Measurements from ENCODE around the gene EFL1. TPM values are rescaled to one million over a fixed set of nuclear protein-coding genes. Genes with fewer than 3 reads are reported as not detected.

Gene EFL1
- total and polyA plus RNA-seq, 11 donors = 3.5 to 19.2 (median 15.6) TPM

GRCh38 chr15:82168757-82169156 is 93.8 kb downstream of the EFL1 start:
- 97 to 100% (median 98%) methylated on average over 2 of the region's 2 CpGs for WGBS, 4 donors
- Histone ChIP-seq H3K4me3 (no peak overlapping the region), H3K27me3 (no peaks in the 10 kb centered on the region), H3K4me1 (peaks cover 0 to 10% (median 0%) of the 10 kb centered on the region in 12 donors), H3K27ac (no peak overlapping the region), H3K36me3 (peaks cover 0 to 4% (median under 1%) of the 10 kb centered on the region in 9 donors), H3K9me3 (no peaks in the 10 kb centered on the region)
- ATAC-seq = no peak
- no peak for TF ChIP-seq POLR2A (IDR thresholded peaks at IDR 0.05)
- TF ChIP-seq, protein P1, sequence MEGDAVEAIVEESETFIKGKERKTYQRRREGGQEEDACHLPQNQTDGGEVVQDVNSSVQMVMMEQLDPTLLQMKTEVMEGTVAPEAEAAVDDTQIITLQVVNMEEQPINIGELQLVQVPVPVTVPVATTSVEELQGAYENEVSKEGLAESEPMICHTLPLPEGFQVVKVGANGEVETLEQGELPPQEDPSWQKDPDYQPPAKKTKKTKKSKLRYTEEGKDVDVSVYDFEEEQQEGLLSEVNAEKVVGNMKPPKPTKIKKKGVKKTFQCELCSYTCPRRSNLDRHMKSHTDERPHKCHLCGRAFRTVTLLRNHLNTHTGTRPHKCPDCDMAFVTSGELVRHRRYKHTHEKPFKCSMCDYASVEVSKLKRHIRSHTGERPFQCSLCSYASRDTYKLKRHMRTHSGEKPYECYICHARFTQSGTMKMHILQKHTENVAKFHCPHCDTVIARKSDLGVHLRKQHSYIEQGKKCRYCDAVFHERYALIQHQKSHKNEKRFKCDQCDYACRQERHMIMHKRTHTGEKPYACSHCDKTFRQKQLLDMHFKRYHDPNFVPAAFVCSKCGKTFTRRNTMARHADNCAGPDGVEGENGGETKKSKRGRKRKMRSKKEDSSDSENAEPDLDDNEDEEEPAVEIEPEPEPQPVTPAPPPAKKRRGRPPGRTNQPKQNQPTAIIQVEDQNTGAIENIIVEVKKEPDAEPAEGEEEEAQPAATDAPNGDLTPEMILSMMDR (IDR thresholded peaks at IDR 0.05) = no peak
- no peak for DNase-seq
- intact Hi-C loops (cut with DNase I) = no loop called here

DNA sequence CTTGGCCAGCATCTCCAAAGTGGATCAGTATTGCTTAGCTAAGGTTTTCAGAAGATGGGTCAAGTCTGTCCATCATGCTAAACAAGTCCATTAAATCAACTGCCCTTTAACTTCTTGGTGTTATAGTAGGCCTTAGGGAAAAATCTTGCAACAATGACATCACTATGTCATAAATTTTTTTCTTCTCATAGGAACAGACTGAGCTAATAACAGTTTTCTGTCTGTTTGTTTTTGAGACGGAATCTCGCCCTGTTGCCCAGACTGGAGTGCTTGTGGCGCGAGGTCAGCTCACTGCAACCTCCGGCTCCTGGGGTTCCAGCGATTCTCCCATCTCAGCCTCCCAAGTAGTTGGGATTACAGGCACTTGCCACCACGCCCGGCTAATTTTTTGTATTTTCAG is 94.2 kb downstream of the EFL1 start:
- Histone ChIP-seq H3K27ac (no peak overlapping the region), H3K27me3 (no peaks in the 10 kb centered on the region), H3K4me1 (peaks cover 0 to 10% (median 0%) of the 10 kb centered on the region in 12 donors), H3K36me3 (peaks cover 0 to 9% (median 4%) of the 10 kb centered on the region in 9 donors), H3K9me3 (no peaks in the 10 kb centered on the region), H3K4me3 (no peak overlapping the region)
- WGBS, 4 donors = 88 to 97% (median 97%) methylated on average over 8 of the region's 8 CpGs
- ATAC-seq (no peak), DNase-seq (no peak)
- intact Hi-C loops (cut with DNase I) = no loop called here
- no peak for TF ChIP-seq POLR2A (IDR thresholded peaks at IDR 0.05)
- TF ChIP-seq, protein P1 (IDR thresholded peaks at IDR 0.05) = no peak

DNA sequence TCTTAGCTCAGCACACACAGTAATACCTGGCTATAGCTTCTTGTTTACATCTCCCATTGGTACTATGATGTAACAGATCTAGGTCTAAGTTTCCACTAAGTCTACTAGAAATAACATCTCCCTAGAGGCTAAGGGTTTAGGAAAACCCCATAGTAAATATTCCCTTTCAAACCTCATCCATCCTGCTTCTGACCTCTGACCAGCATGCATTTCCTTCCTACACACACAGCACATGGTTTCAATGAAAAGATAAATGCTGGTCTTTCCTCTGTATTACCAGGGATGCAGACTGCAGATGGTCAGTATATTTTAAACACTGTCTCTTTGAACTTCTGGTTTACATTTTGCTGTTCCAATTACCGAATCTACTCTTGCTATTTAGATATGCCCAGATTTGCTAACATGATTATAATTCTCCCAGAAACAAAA is 96.6 kb downstream of the EFL1 start:
- ATAC-seq = no peak

DNA sequence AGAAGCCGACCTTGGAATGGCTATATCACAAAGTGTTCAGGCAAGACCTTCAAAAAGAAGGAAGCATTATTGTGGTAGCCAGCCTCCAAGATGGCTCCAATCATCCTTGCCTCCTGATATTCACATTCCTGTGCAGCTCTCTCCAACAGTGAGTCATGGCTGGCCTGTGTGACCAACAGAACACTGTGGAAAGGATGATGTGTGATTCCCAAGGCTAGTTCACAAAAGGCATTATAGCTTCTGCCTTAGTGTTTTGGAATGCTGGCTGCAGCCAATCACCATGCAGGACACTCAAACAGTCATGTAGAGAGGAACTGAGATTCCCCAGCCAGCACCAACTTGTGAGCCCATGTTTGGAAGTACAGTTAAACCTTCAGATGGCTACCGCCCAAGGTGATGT is 102.6 kb downstream of the EFL1 start:
- intact Hi-C loops (cut with DNase I) = no loop called here

More for the DNA sequence above, 96.6 kb downstream of the EFL1 start:
- Histone ChIP-seq H3K36me3 (peaks cover 0 to 30% (median 21%) of the 10 kb centered on the region in 9 donors), H3K9me3 (no peaks in the 10 kb centered on the region), H3K27ac (no peak overlapping the region), H3K27me3 (no peaks in the 10 kb centered on the region), H3K4me3 (no peak overlapping the region), H3K4me1 (peaks cover 0 to 10% (median 0%) of the 10 kb centered on the region in 12 donors)
- DNase-seq = no peak
- TF ChIP-seq POLR2A (IDR thresholded peaks at IDR 0.05) = no peak
- TF ChIP-seq, protein P1 (IDR thresholded peaks at IDR 0.05) = no peak
- WGBS, 4 donors = 40 to 71% (median 57%) methylated on average over 1 of the region's 1 CpG
- intact Hi-C loops (cut with DNase I) = no loop called here

More for the DNA sequence above, 102.6 kb downstream of the EFL1 start:
- H3K27ac ChIP-seq = no peak overlapping the region
- no peaks in the 10 kb centered on the region for H3K9me3 ChIP-seq
- 95 to 100% (median 97%) methylated on average over 2 of the region's 2 CpGs for WGBS, 4 donors
- no peaks in the 10 kb centered on the region for H3K4me1 ChIP-seq
- DNase-seq (no peak), ATAC-seq (no peak)
- TF ChIP-seq, protein P1 (IDR thresholded peaks at IDR 0.05) = no peak
- no peak for TF ChIP-seq POLR2A (IDR thresholded peaks at IDR 0.05)
- H3K36me3 ChIP-seq = peaks cover 0 to 76% (median 45%) of the 10 kb centered on the region in 9 donors
- no peaks in the 10 kb centered on the region for H3K27me3 ChIP-seq
- no peak overlapping the region for H3K4me3 ChIP-seq

Data from heart left ventricle (tissue), 16 donors.